Peyer's patch (tissue), 4 donors: ENCODE data around the gene BRD1. TPM values are rescaled to one million over a fixed set of nuclear protein-coding genes. Genes with fewer than 3 reads are reported as not detected.

Source experiments
- DNase-seq, 3 donors: peaks; one replicate each; pipeline ENCODE4 v3.0.0-alpha.2; 2017 to 2019
- H3K27ac ChIP-seq, 4 donors: fragments of 200-600 bp; sonication (generic); one replicate each; pipeline ENCODE4 v1.5.1; 2016 to 2019
- H3K27me3 ChIP-seq, 2 donors: fragments of 200-600 bp; sonication (generic); one replicate each; pipeline ENCODE4 v1.5.1; 2019
- H3K36me3 ChIP-seq, 3 donors: fragments of 200-600 bp; sonication (generic); one replicate each; pipeline ENCODE4 v1.5.1; 2016 to 2019
- H3K4me1 ChIP-seq, 4 donors: fragments of 200-600 bp; sonication (generic); one replicate each; pipeline ENCODE4 v1.5.1; 2016 to 2019
- H3K4me3 ChIP-seq, 4 donors: fragments of 200-600 bp; sonication (generic); 1 replicate in 3 of 4; 2 replicates in 1 of 4; pipeline ENCODE4 v1.5.1; 2016 to 2019; ENCODE audit warnings: mild to moderate bottlenecking in 1 of 4
- H3K9me3 ChIP-seq, 4 donors: fragments of 200-600 bp; sonication (generic); one replicate each; pipeline ENCODE4 v1.5.1; 2016 to 2019; ENCODE audit warnings: mild to moderate bottlenecking in 1 of 4
- CTCF ChIP-seq, 6 experiments: fragments of 450-650 bp in 4 of 6; fragments of 200-600 bp in 2 of 6; sonication (generic) in 1 of 6; IDR thresholded peaks; one replicate each; pipeline ENCODE4 v1.5.1; 2017 to 2019; ENCODE audit warnings: antibody characterized with exemption in 6 of 6, mild to moderate bottlenecking in 3 of 6, moderate library complexity in 1 of 6
- POLR2A ChIP-seq, 2 donors: fragments of 450-650 bp; IDR thresholded peaks; one replicate each; pipeline ENCODE4 v1.5.1; 2017; ENCODE audit warnings: antibody characterized with exemption in 2 of 2, mild to moderate bottlenecking in 2 of 2, moderate library complexity in 2 of 2
- total RNA-seq, 4 donors: library from RNA; depleted of rRNA; stranded (reverse); fragments of >200 nt; gene quantifications; one replicate each; pipeline ENCODE4 v1.1.0, GENCODE V29; 2016

BRD1 gene
- total RNA-seq, 4 donors from 2014 or later: 54.1 to 126 (median 78.5) TPM

GRCh38 chr22:49728570-49729271 is 99.0 kb downstream of the BRD1 start:
- peaks cover 0 to 7% (median 0%) of the 10 kb centered on the region in 4 donors for H3K4me1 ChIP-seq
- no peak overlapping the region for H3K27ac ChIP-seq
- H3K27me3 ChIP-seq: no peaks in the 10 kb centered on the region
- no peak for DNase-seq
- H3K36me3 ChIP-seq: no peaks in the 10 kb centered on the region
- no peak overlapping the region for H3K4me3 ChIP-seq
- no peak for TF ChIP-seq POLR2A (IDR thresholded peaks at IDR 0.05)
- H3K9me3 ChIP-seq: no peaks in the 10 kb centered on the region

DNA sequence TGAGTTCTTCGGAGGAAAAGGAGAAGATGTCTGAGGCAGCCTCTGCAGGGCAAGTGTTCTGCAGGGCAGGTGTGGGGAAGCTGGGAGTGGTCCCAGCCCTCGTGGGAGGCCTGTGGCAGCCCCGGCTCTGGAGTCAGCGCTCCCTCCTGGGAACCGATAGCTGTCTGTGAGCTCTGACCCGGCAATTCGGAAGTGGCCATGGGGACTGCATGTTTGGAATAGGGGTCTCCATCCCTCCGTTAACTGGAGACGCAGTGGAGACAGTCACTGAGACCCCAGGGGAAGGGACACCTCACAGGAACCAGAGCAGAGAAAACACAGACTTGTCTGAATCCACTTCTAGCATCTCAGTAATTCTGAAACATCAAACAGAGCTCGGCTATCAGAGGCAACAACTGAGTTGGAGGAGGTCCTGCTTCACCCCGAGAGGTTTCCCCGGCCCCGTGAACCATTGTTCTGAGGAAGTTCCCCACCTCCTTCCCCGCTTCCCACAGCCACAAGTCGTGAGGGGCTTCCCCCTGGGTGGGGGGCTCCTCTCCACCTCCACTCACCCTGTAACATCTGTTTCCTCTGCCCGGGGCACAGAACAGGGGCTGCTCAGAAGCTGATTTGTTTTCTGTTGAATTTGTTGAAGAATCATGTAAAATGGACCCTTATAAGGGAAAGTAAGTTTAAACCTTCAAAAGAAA is 99.6 kb downstream of the BRD1 start:
- H3K27me3 ChIP-seq: no peaks in the 10 kb centered on the region
- H3K4me3 ChIP-seq: no peak overlapping the region
- no peak overlapping the region for H3K27ac ChIP-seq
- H3K36me3 ChIP-seq: no peaks in the 10 kb centered on the region
- no peaks in the 10 kb centered on the region for H3K9me3 ChIP-seq
- peaks cover 0 to 7% (median 0%) of the 10 kb centered on the region in 4 donors for H3K4me1 ChIP-seq
- TF ChIP-seq POLR2A (IDR thresholded peaks at IDR 0.05): no peak
- no peak for TF ChIP-seq CTCF (IDR thresholded peaks at IDR 0.05)
- no peak for DNase-seq

- H3K4me1 ChIP-seq: peaks cover 0 to 7% (median 0%) of the 10 kb centered on the region in 4 donors
- H3K27ac ChIP-seq: no peak overlapping the region
- H3K9me3 ChIP-seq: no peaks in the 10 kb centered on the region
- H3K27me3 ChIP-seq: no peaks in the 10 kb centered on the region
- DNase-seq: no peak
- H3K36me3 ChIP-seq: no peaks in the 10 kb centered on the region
- H3K4me3 ChIP-seq: no peak overlapping the region
- TF ChIP-seq POLR2A (IDR thresholded peaks at IDR 0.05): no peak
- no peak for TF ChIP-seq CTCF (IDR thresholded peaks at IDR 0.05)
Measured at GRCh38 chr22:49727191-49727880, 100.3 kb downstream of the BRD1 start.

DNA sequence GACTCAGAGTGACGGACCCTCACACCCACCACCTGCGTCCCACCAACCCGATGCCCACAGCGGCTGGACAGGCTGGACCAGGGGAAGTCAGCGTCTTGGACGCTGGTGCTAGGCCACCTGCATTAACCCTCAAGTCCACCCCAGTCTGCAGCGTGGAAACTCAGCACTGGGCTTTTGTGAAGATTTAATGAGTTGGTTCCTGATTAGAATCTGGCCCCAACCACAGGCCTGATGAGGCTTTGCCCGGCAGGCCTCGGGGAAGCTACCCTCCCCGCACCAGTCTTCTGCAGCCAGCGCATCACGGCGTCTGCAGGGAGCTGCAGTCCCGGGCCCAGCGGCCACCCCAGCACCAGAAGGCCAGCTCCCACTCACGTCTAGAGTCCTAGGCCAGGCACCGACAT is 101.0 kb downstream of the BRD1 start:
- Histone ChIP-seq H3K9me3 (no peaks in the 10 kb centered on the region), H3K27ac (no peak overlapping the region), H3K27me3 (no peaks in the 10 kb centered on the region), H3K4me3 (no peak overlapping the region), H3K4me1 (peaks cover 0 to 7% (median 0%) of the 10 kb centered on the region in 4 donors), H3K36me3 (no peaks in the 10 kb centered on the region)
- no peak for DNase-seq
- TF ChIP-seq CTCF (IDR thresholded peaks at IDR 0.05) (no peak), POLR2A (IDR thresholded peaks at IDR 0.05) (no peak)

- Histone ChIP-seq H3K27me3 (no peaks in the 10 kb centered on the region), H3K27ac (no peak overlapping the region), H3K4me1 (peaks cover 0 to 7% (median 0%) of the 10 kb centered on the region in 4 donors), H3K4me3 (no peak overlapping the region), H3K9me3 (no peaks in the 10 kb centered on the region), H3K36me3 (no peaks in the 10 kb centered on the region)
- DNase-seq: no peak
- TF ChIP-seq CTCF (IDR thresholded peaks at IDR 0.05): no peak
- no peak for TF ChIP-seq POLR2A (IDR thresholded peaks at IDR 0.05)
Measured at GRCh38 chr22:49726022-49726681, 101.5 kb downstream of the BRD1 start.
